KOPT-K1 (cell line): ENCODE results near the gene ASS1.

Source experiments
- H3K27ac ChIP-seq: fragments of 200-600 bp; sonication (generic); 2 replicates; pipeline ENCODE4 v1.5.1; 2016; ENCODE audit warnings: antibody characterized with exemption, mild to moderate bottlenecking, low read depth, low read length; ENCODE audit not compliant: poor library complexity, severe bottlenecking
- H3K36me3 ChIP-seq: fragments of 200-600 bp; sonication (generic); 2 replicates; pipeline ENCODE4 v1.5.1; 2017; ENCODE audit warnings: antibody characterized with exemption, mild to moderate bottlenecking, low read length, moderate library complexity; ENCODE audit not compliant: insufficient read depth
- H3K9me3 ChIP-seq: fragments of 200-600 bp; sonication (generic); 2 replicates; pipeline ENCODE4 v1.5.1; 2017; ENCODE audit warnings: antibody characterized with exemption, low read length, mild to moderate bottlenecking; ENCODE audit not compliant: insufficient read depth, poor library complexity, severe bottlenecking

Gene ASS1

DNA sequence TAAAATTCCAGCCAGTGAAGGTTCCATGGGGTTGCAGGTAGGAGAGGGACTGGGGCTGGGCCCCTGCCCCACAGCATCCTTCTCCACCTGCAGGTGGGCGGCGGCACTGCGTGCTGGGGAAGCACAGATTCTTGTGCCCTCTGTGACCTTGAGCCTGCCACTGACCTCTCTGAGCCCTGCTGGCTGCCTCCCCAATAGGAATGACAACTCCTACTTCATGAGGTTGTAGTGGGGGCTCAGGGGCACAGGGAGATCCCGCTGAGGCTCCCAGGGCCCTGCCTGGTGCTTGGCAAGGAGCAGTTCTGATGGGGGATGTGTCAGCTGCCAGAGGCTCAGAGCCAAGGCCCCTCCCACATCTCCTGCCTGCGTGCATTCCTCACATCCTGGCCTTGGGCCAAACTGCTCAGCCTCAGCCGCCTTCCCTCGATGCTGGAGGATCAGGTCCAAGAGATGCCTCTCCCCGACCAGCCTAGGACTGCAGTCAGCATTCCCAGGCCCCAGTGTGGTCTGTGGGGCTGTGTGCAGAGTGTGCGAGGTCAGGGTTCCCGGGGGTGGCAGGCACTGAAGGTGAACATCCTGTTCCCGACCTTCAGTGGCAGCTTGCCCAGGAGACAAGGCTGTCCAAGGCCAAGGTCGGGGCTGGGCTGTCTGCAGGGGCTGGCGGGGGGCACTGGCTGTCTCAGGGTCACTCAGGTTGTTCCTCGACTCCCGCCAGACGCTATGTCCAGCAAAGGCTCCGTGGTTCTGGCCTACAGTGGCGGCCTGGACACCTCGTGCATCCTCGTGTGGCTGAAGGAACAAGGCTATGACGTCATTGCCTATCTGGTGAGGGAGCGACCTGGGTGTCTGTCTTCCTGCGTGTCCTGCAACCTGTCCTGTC lies 7.0 kb downstream of the ASS1 start:
- Histone ChIP-seq H3K36me3 (no peaks in the 10 kb centered on the region), H3K9me3 (no peaks in the 10 kb centered on the region), H3K27ac (no peak overlapping the region)

DNA sequence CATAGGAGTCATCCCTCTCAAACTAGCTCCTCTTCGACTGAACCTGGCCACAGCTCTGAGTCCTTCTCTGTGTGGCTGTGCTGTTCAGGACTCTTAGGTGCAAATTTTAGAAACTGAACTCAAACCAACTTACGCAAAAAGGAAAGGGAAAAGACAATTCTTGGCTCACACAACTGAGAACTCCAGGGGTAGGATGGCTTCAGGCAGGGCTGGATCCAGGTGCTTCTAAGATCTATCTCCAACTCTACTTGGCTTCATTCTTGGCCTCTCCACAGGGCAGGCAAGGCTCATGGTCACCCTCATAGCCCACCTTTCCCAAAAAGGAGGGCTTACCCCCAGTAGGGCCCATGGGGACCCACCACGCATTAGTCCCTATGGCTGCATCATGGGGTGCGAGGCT lies 8.1 kb downstream of the ASS1 start:
- no peaks in the 10 kb centered on the region for H3K36me3 ChIP-seq
- H3K27ac ChIP-seq: no peak overlapping the region
- no peaks in the 10 kb centered on the region for H3K9me3 ChIP-seq

- Histone ChIP-seq H3K9me3 (no peaks in the 10 kb centered on the region), H3K36me3 (no peaks in the 10 kb centered on the region), H3K27ac (no peak overlapping the region)
These were observed 8.7 kb downstream of the ASS1 start for GRCh38 chr9:130453487-130453886.

GRCh38 chr9:130454096-130454811 lies 9.5 kb downstream of the ASS1 start:
- H3K27ac ChIP-seq: no peak overlapping the region
- no peaks in the 10 kb centered on the region for H3K9me3 ChIP-seq
- no peaks in the 10 kb centered on the region for H3K36me3 ChIP-seq

GRCh38 chr9:130454812-130455325 lies 10.1 kb downstream of the ASS1 start:
- Histone ChIP-seq H3K9me3 (no peaks in the 10 kb centered on the region), H3K27ac (no peak overlapping the region), H3K36me3 (no peaks in the 10 kb centered on the region)

- H3K9me3 ChIP-seq: no peaks in the 10 kb centered on the region
- no peak overlapping the region for H3K27ac ChIP-seq
- no peaks in the 10 kb centered on the region for H3K36me3 ChIP-seq
These were observed 13.5 kb downstream of the ASS1 start for GRCh38 chr9:130458027-130458803.

GRCh38 chr9:130458804-130459067 lies 14.0 kb downstream of the ASS1 start:
- H3K27ac ChIP-seq: no peak overlapping the region
- H3K36me3 ChIP-seq: no peaks in the 10 kb centered on the region

GRCh38 chr9:130459151-130459550 lies 14.4 kb downstream of the ASS1 start:
- no peak overlapping the region for H3K27ac ChIP-seq
- H3K9me3 ChIP-seq: no peaks in the 10 kb centered on the region
- no peaks in the 10 kb centered on the region for H3K36me3 ChIP-seq

More at GRCh38 chr9:130458804-130459067, 14.0 kb downstream of the ASS1 start:
- no peaks in the 10 kb centered on the region for H3K9me3 ChIP-seq

GRCh38 chr9:130459941-130460669 lies 15.3 kb downstream of the ASS1 start:
- Histone ChIP-seq H3K36me3 (no peaks in the 10 kb centered on the region), H3K27ac (no peak overlapping the region), H3K9me3 (no peaks in the 10 kb centered on the region)

DNA sequence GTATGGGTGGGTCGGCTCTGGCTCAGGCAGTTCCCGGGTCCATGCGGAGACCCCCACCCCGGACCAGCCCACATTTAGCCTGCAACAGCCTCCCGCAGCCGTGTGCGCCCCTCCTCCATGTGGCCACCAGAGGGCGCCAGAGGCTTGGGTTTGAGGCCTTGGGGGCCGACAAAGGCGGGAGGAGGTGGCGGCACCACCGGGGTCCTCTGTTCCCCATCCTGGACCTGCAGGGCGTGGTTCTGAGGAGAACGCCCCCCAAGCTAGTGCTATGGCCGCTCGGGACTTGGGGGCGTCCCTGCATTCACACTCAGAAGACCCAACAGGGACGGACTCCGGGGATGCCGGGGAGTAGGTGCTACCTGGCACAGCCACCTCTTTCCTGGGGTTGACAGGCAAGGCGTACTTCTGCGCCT lies 16.5 kb downstream of the ASS1 start:
- no peaks in the 10 kb centered on the region for H3K36me3 ChIP-seq
- no peaks in the 10 kb centered on the region for H3K9me3 ChIP-seq
- H3K27ac ChIP-seq: no peak overlapping the region

- Histone ChIP-seq H3K9me3 (no peaks in the 10 kb centered on the region), H3K27ac (no peak overlapping the region), H3K36me3 (no peaks in the 10 kb centered on the region)
These were observed 17.0 kb downstream of the ASS1 start for GRCh38 chr9:130461731-130462130.

DNA sequence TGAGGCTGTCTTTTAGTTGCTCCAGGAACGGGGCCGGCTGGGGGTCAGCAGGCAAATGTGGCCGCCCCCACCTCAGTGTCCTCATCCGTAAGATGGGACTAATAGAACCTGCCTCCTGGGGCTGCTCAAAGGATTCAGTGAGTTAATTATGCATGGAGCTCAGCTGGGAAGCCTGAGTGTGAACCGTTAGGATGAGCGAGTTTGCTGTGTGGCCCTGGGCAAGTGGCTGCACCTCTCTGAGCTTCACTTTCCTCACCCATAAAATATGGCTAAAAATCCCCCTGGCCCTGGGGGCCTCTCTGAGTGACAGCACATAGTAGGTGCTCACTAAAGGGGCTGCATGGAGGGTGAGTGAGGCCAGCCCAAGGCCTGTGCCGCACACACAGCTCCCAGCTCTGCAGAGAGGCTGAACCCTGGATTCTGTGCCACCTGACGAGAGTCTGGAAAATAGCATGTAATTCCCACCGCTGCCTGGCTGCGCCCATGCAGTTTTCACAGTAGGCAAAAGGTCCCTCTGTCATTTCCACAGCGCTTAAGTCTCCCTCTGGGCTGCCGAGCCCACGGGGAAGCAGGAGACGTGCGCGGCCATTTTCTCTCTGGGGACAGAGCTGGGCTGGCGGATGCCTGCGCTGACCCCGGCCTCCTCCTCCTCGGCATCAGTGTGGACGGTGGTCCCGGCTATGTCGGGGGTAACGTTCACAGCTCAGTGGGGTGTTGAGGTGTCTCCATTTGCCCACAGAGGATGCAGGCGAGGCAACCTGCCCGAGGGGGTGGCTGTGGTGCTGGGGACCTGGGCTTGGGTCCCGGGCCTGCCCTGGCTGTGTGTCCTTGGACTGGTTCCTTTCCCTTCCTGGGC lies 18.2 kb downstream of the ASS1 start:
- no peak overlapping the region for H3K27ac ChIP-seq
- no peaks in the 10 kb centered on the region for H3K9me3 ChIP-seq
- no peaks in the 10 kb centered on the region for H3K36me3 ChIP-seq

- Histone ChIP-seq H3K36me3 (no peaks in the 10 kb centered on the region), H3K27ac (no peak overlapping the region), H3K9me3 (no peaks in the 10 kb centered on the region)
These were observed 19.3 kb downstream of the ASS1 start for GRCh38 chr9:130463763-130464745.
